HepG2 (cell line): Measurements from ENCODE around the gene KRTAP22-2. TPM values are rescaled to one million over a fixed set of nuclear protein-coding genes. Genes with fewer than 3 reads are reported as not detected.

ENCODE experiments used
- ATAC-seq: fragments of 200-7000 bp; cut with Tn5 transposase; 3 replicates; pipeline ENCODE4 v1.9.1; 2020; ENCODE audit warnings: mild to moderate bottlenecking, moderate library complexity
- BruUV-seq: library from RNA; stranded (reverse); fragments of 400-500 nt; replicated peaks from 2 replicates; lab custom pipeline; 2021; lab: Mats Ljungman, UMichigan
- CTCF ChIA-PET: fragments of 300-600 bp; formaldehyde crosslinking; extraction: SDS; loops from one replicate; lab custom pipeline; 2021; ENCODE audit warnings: low total read pairs, inconsistent platforms, low intra/inter-chr PET ratio; lab: Yijun Ruan, JAX
- POLR2A ChIA-PET: fragments of 350-600 bp; sonication (Branson Sonifier 250); formaldehyde crosslinking; loops from one replicate; lab custom pipeline; 2020; ENCODE audit warnings: antibody characterized with exemption, inconsistent platforms; lab: Yijun Ruan, JAX
- DNase-seq: peaks from one replicate; pipeline ENCODE4 v3.0.0-alpha.2; 2015; ENCODE audit warnings: low spot score
- FAIRE-seq: peaks from 3 replicates; lab custom pipeline; 2011; peaks lifted over from hg19 to GRCh38; lab: Jason Lieb, UNC
- H2AFZ ChIP-seq: one replicate; pipeline ENCODE4 v1.6.1; 2011; ENCODE audit warnings: low read length, inconsistent platforms
- H3K27ac ChIP-seq: fragments of 300-600 bp; 3 replicates; pipeline ENCODE4 v1.8.0; 2011; ENCODE audit warnings: mixed run types, mild to moderate bottlenecking, mixed read lengths, low read length, inconsistent platforms; ENCODE audit not compliant: insufficient read depth; ENCODE audit errors: extremely low read length
- H3K27me3 ChIP-seq, 2 experiments: fragments of 200-600 bp in 1 of 2; 2 replicates in 1 of 2; 3 replicates in 1 of 2; pipeline versions ENCODE4 v1.6.0 to v1.8.0; 2011; ENCODE audit warnings: low read length in 2 of 2, mild to moderate bottlenecking in 2 of 2, moderate library complexity in 2 of 2, inconsistent platforms in 1 of 2; ENCODE audit not compliant: insufficient read depth in 2 of 2, control insufficient read depth in 1 of 2
- H3K36me3 ChIP-seq, 2 experiments: fragments of 200-600 bp in 1 of 2; replicated peaks in 1 of 2; 2 replicates in 1 of 2; 3 replicates in 1 of 2; pipeline versions ENCODE4 v1.5.1 to v1.8.0; 2011; ENCODE audit warnings: low read length in 2 of 2, inconsistent platforms in 1 of 2; ENCODE audit not compliant: insufficient read depth in 2 of 2, control insufficient read depth in 1 of 2
- H3K4me1 ChIP-seq: 2 replicates; pipeline ENCODE4 v1.5.1; 2012; ENCODE audit warnings: low read length, inconsistent platforms; ENCODE audit not compliant: insufficient read depth
- H3K4me2 ChIP-seq: 2 replicates; pipeline ENCODE4 v1.6.0; 2011; ENCODE audit warnings: low read depth, low read length, inconsistent platforms
- H3K4me3 ChIP-seq, 3 experiments: fragments of 200-600 bp in 1 of 3; sonication (generic), shearing (Covaris generic) in 1 of 3; replicated peaks in 1 of 3; 2 replicates each; pipeline ENCODE4 v1.5.1; 2011 to 2016; ENCODE audit warnings: low read length in 3 of 3, inconsistent platforms in 2 of 3, low read depth in 2 of 3, mild to moderate bottlenecking in 2 of 3, control low read depth in 1 of 3, mixed read lengths in 1 of 3; ENCODE audit not compliant: insufficient read depth in 1 of 3
- H3K79me2 ChIP-seq: one replicate; pipeline ENCODE4 v1.6.1; 2011; ENCODE audit warnings: low read length, inconsistent platforms; ENCODE audit not compliant: insufficient read depth
- H3K9ac ChIP-seq: 2 replicates; pipeline ENCODE4 v1.6.0; 2011; ENCODE audit warnings: mild to moderate bottlenecking, low read depth, low read length, inconsistent platforms; ENCODE audit not compliant: insufficient read depth
- H3K9me3 ChIP-seq: 2 replicates; pipeline ENCODE4 v1.5.1; 2012; ENCODE audit warnings: mild to moderate bottlenecking, low read length
- H4K20me1 ChIP-seq: 2 replicates; pipeline ENCODE4 v1.6.0; 2011; ENCODE audit warnings: inconsistent platforms, mild to moderate bottlenecking, low read length, moderate library complexity; ENCODE audit not compliant: insufficient read depth
- ARNT2 ChIP-seq: sonication (generic); formaldehyde crosslinking; IDR thresholded peaks from 2 replicates; pipeline ENCODE4 v1.8.0; 2022; ENCODE audit warnings: mild to moderate bottlenecking, low read depth, missing genetic modification reagents, moderate library complexity
- RBM22 ChIP-seq: fragments of 200-400 bp; formaldehyde crosslinking; optimal IDR thresholded peaks from 2 replicates; pipeline ENCODE3; 2017; ENCODE audit warnings: mild to moderate bottlenecking, low read length, moderate library complexity
- TEAD3 ChIP-seq: optimal IDR thresholded peaks from 2 replicates; pipeline ENCODE3; 2016; ENCODE audit warnings: borderline replicate concordance
- ZBTB42 ChIP-seq: sonication (generic); formaldehyde crosslinking; IDR thresholded peaks from 2 replicates; pipeline ENCODE4 v1.5.0; 2020; ENCODE audit warnings: mild to moderate bottlenecking, missing genetic modification reagents
- ZNF10 ChIP-seq: sonication (generic); formaldehyde crosslinking; IDR thresholded peaks from 2 replicates; pipeline ENCODE4 v1.4.0; 2020; ENCODE audit warnings: mild to moderate bottlenecking, low read depth, missing genetic modification reagents, borderline replicate concordance
- ZNF329 ChIP-seq: sonication (generic); formaldehyde crosslinking; IDR thresholded peaks from 2 replicates; pipeline ENCODE4 v1.9.0; 2021; ENCODE audit warnings: low read depth, mild to moderate bottlenecking, missing genetic modification reagents
- ZNF558 ChIP-seq: sonication (generic); formaldehyde crosslinking; IDR thresholded peaks from 2 replicates; pipeline ENCODE4 v1.9.0; 2022; ENCODE audit warnings: mild to moderate bottlenecking, missing genetic modification reagents, borderline replicate concordance
- ZNF567 ChIP-seq: sonication (generic); formaldehyde crosslinking; IDR thresholded peaks from 2 replicates; pipeline ENCODE4 v1.8.1; 2023; ENCODE audit warnings: mild to moderate bottlenecking, missing genetic modification reagents, borderline replicate concordance
- WGBS: methylation state at CpG from one replicate; pipeline ENCODE4 v1.1.6; 2017; ENCODE audit warnings: low lambda C conversion rate; 5-methylcytosine and 5-hydroxymethylcytosine counted together
- in situ Hi-C: cut with HindIII; loops from 2 replicates; pipeline ENCODE4 v1.10.0; 2017; ENCODE audit warnings: low pct_unique_long_range_greater_than_20kb; ENCODE audit not compliant: extremely low pct_ligation_motif_present
- intact Hi-C: fragments of 100-400 bp; cut with micrococcal nuclease; formaldehyde crosslinking; loops from one replicate; pipeline ENCODE4 v1.10.0; 2022; ENCODE audit not compliant: unreplicated experiment
- polyA plus RNA-seq, 8 experiments: library from polyadenylated mRNA; depleted of rRNA in 3 of 8; stranded (reverse) in 7 of 8; unstranded in 1 of 8; fragments of >200 nt; fragmentation: Illumina TruSeq in 4 of 8; extraction: Trizol in 4 of 8; gene quantifications; 2 replicates each; pipeline versions ENCODE4 v1.2.1 to v1.2.3, GENCODE V29; 2011 to 2016; ENCODE audit warnings: low read depth in 4 of 8, missing spikeins in 1 of 8, mixed read lengths in 1 of 8; ENCODE audit not compliant: insufficient read depth in 1 of 8
- total RNA-seq, 5 experiments: library from RNA; depleted of rRNA; stranded (reverse); fragments of >200 nt; fragmentation: Illumina TruSeq; extraction: Trizol; gene quantifications; 2 replicates each; pipeline ENCODE4 v1.2.3, GENCODE V29; 2016; ENCODE audit warnings: low read depth in 1 of 5
- TF ChIP-seq, protein P1 (sequence below): sonication (generic); formaldehyde crosslinking; IDR thresholded peaks from 2 replicates; pipeline ENCODE4 v1.5.1; 2020; ENCODE audit warnings: mild to moderate bottlenecking, missing genetic modification reagents, borderline replicate concordance
- TF ChIP-seq, protein P2 (sequence below): IDR thresholded peaks from 2 replicates; pipeline ENCODE4 v1.4.0; 2020; ENCODE audit warnings: mild to moderate bottlenecking, missing genetic modification reagents
- TF ChIP-seq, protein P3 (sequence below): IDR thresholded peaks from 2 replicates; pipeline ENCODE4 v1.6.1; 2016; ENCODE audit warnings: missing compliant biosample characterization, missing genetic modification reagents, borderline replicate concordance
- TF ChIP-seq, protein P4 (sequence below): sonication (generic); formaldehyde crosslinking; IDR thresholded peaks from 2 replicates; pipeline ENCODE4 v1.4.0; 2020; ENCODE audit warnings: missing genetic modification reagents
- TF ChIP-seq, protein P5 (sequence below): sonication (generic); formaldehyde crosslinking; IDR thresholded peaks from 2 replicates; pipeline ENCODE4 v1.5.1; 2020; ENCODE audit warnings: missing genetic modification reagents, mild to moderate bottlenecking, borderline replicate concordance
- TF ChIP-seq, protein P6 (sequence below): sonication (generic); formaldehyde crosslinking; IDR thresholded peaks from 2 replicates; pipeline ENCODE4 v1.8.0; 2022; ENCODE audit warnings: mild to moderate bottlenecking, missing genetic modification reagents, moderate library complexity

KRTAP22-2 gene
- total and polyA plus RNA-seq, 2 of the 13 experiments (the other 11 are each of a cell fraction or from before 2014, with no cell fraction given) = not detected

DNA sequence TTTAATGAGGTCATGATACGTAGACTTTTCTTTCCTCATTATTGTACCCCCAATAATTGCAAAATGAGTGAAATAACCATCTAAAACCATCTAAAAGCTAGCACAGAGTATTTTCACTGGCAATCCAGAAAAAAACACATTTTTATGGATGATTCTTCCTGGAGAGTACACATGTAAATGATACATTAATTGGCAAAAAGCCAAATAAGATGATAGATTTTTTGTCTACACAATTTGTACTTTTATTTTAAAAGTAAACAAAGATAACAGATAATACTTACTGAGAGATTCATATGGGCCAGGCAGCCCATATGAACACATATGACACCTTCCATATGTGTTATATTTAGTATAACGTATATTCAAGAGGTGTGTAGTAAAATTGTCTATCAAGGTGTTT is 26.6 kb downstream of the KRTAP22-2 start:
- BruUV-seq = no TSS peak
- ChIA-PET POLR2A (no interaction called here), CTCF (no interaction called here)
- no peaks in the 10 kb centered on the region for H3K79me2 ChIP-seq
- no peaks in the 10 kb centered on the region for H4K20me1 ChIP-seq
- H3K9ac ChIP-seq = no peak overlapping the region
- no peak overlapping the region for H3K4me3 ChIP-seq
- in situ Hi-C loops (no loop called here), intact Hi-C loops (no loop called here)
- H3K36me3 ChIP-seq = no peaks in the 10 kb centered on the region
- ATAC-seq = no peak
- H3K4me1 ChIP-seq = no peaks in the 10 kb centered on the region
- no peak overlapping the region for H3K27ac ChIP-seq
- no peak overlapping the region for H3K4me2 ChIP-seq
- H3K9me3 ChIP-seq = peaks cover 83% of the 10 kb centered on the region
- DNase-seq = no peak
- H2AFZ ChIP-seq = no peak overlapping the region
- 32% methylated on average over 2 of the region's 2 CpGs for WGBS
- H3K27me3 ChIP-seq = no peaks in the 10 kb centered on the region
- no peak for FAIRE-seq
- TF ChIP-seq ZNF567 (CRISPR knock-in tag) = no peak
- no peak for TF ChIP-seq ZNF10
- no peak for TF ChIP-seq ZNF558 (CRISPR knock-in tag)
- TF ChIP-seq, protein P1, sequence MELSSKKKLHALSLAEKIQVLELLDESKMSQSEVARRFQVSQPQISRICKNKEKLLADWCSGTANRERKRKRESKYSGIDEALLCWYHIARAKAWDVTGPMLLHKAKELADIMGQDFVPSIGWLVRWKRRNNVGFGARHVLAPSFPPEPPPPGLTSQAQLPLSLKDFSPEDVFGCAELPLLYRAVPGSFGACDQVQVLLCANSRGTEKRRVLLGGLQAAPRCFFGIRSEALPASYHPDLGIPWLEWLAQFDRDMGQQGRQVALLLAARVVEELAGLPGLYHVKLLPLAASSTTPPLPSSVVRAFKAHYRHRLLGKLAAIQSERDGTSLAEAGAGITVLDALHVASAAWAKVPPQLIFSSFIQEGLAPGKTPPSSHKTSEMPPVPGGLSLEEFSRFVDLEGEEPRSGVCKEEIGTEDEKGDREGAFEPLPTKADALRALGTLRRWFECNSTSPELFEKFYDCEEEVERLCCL (CRISPR knock-in tag) = no peak
- TF ChIP-seq, protein P2, sequence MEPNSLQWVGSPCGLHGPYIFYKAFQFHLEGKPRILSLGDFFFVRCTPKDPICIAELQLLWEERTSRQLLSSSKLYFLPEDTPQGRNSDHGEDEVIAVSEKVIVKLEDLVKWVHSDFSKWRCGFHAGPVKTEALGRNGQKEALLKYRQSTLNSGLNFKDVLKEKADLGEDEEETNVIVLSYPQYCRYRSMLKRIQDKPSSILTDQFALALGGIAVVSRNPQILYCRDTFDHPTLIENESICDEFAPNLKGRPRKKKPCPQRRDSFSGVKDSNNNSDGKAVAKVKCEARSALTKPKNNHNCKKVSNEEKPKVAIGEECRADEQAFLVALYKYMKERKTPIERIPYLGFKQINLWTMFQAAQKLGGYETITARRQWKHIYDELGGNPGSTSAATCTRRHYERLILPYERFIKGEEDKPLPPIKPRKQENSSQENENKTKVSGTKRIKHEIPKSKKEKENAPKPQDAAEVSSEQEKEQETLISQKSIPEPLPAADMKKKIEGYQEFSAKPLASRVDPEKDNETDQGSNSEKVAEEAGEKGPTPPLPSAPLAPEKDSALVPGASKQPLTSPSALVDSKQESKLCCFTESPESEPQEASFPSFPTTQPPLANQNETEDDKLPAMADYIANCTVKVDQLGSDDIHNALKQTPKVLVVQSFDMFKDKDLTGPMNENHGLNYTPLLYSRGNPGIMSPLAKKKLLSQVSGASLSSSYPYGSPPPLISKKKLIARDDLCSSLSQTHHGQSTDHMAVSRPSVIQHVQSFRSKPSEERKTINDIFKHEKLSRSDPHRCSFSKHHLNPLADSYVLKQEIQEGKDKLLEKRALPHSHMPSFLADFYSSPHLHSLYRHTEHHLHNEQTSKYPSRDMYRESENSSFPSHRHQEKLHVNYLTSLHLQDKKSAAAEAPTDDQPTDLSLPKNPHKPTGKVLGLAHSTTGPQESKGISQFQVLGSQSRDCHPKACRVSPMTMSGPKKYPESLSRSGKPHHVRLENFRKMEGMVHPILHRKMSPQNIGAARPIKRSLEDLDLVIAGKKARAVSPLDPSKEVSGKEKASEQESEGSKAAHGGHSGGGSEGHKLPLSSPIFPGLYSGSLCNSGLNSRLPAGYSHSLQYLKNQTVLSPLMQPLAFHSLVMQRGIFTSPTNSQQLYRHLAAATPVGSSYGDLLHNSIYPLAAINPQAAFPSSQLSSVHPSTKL (CRISPR knock-in tag) = no peak
- no peak for TF ChIP-seq ZBTB42 (CRISPR knock-in tag)
- TF ChIP-seq, protein P3, sequence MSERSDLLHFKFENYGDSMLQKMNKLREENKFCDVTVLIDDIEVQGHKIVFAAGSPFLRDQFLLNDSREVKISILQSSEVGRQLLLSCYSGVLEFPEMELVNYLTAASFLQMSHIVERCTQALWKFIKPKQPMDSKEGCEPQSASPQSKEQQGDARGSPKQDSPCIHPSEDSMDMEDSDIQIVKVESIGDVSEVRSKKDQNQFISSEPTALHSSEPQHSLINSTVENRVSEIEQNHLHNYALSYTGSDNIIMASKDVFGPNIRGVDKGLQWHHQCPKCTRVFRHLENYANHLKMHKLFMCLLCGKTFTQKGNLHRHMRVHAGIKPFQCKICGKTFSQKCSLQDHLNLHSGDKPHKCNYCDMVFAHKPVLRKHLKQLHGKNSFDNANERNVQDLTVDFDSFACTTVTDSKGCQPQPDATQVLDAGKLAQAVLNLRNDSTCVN (CRISPR knock-in tag) = no peak
- TF ChIP-seq RBM22 = no peak
- TF ChIP-seq TEAD3 = no peak
- no peak for TF ChIP-seq ARNT2 (CRISPR knock-in tag)
- TF ChIP-seq, protein P4, sequence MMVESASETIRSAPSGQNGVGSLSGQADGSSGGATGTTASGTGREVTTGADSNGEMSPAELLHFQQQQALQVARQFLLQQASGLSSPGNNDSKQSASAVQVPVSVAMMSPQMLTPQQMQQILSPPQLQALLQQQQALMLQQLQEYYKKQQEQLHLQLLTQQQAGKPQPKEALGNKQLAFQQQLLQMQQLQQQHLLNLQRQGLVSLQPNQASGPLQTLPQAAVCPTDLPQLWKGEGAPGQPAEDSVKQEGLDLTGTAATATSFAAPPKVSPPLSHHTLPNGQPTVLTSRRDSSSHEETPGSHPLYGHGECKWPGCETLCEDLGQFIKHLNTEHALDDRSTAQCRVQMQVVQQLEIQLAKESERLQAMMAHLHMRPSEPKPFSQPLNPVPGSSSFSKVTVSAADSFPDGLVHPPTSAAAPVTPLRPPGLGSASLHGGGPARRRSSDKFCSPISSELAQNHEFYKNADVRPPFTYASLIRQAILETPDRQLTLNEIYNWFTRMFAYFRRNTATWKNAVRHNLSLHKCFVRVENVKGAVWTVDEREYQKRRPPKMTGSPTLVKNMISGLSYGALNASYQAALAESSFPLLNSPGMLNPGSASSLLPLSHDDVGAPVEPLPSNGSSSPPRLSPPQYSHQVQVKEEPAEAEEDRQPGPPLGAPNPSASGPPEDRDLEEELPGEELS (CRISPR knock-in tag) = no peak
- no peak for TF ChIP-seq ZNF329 (CRISPR knock-in tag)
- TF ChIP-seq, protein P5, sequence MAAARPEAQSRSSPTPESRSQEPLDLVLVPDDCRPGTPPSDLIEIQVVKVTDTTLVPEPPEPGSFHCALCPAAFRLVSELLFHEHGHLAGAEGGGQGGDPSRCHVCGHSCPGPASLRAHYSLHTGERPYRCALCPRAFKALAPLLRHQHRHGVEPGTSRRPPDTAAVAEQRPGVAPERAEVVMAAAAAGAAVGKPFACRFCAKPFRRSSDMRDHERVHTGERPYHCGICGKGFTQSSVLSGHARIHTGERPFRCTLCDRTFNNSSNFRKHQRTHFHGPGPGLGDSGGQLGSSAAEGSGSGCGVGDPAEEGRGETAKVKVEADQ = no peak
- TF ChIP-seq, protein P6, sequence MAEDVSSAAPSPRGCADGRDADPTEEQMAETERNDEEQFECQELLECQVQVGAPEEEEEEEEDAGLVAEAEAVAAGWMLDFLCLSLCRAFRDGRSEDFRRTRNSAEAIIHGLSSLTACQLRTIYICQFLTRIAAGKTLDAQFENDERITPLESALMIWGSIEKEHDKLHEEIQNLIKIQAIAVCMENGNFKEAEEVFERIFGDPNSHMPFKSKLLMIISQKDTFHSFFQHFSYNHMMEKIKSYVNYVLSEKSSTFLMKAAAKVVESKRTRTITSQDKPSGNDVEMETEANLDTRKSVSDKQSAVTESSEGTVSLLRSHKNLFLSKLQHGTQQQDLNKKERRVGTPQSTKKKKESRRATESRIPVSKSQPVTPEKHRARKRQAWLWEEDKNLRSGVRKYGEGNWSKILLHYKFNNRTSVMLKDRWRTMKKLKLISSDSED (CRISPR knock-in tag) = no peak
